Measurements from ENCODE around the gene LTN1.
"Not testable (repeated sequence)": the region's sequence is repeated elsewhere in the genome, so short reads cannot be mapped to it uniquely, and the experiment has no call there.

The LTN1 gene

DNA sequence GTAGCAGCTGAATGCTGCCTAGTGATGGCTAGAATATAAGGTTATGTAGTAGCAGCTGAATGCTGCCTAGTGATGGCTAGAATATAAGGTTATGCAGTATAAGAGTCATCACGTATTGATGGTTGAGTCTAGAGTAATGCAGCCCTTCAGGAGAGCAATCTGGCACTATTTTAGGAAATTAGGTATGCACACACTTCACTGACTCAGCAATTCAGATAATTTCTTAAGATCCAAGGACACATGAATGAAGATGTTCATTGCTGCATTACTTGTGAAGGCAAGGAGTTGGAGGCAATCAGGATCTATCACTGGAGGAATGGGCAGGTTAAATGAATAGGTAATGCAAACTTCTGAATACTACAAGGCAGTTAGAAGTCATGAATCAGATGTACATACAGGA is 13.6 kb downstream of the LTN1 start:
- DNase-seq, result no peak

GRCh38 chr21:28975397-28975796 is 17.3 kb downstream of the LTN1 start:
- no peak for DNase-seq

- no peak for DNase-seq
These were observed 18.0 kb downstream of the LTN1 start for GRCh38 chr21:28974531-28975227.

DNA sequence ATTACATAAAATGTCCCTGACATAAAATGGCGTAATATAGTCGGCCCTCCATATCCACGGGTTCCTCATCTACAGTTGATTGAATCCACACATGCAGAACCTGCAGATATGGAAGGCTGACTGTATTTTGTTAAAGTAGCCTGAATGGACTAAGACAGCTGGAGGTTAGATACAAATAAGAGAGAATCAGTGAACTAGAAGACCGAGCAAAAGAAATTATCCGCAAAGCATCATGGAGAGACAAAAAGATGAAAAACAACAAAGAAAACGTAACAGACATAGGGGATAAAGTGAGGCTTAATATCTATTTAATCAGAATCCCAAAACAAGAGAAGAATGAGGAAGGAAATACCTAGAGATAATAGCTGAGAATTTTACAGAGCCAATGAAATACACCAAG is 20.3 kb downstream of the LTN1 start:
- DNase-seq, result no peak

DNA sequence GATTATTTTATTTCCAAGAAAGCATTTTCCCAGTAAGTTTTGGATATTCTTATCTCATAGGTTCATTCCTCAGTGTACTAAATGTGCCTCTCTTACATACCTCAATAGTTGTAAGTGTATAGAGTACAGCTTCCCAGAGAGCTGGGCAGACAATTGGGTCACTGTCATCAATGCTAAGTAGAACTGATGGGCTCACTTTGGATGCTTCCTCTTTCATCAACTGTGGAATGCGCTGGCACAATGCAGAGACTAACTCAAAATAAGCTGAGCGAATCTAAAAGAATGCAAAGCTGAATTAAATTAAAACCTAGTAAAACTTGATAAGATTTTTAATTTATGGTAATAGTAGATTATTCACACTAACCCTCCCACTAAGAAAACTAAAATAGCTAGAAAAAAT is 21.5 kb downstream of the LTN1 start:
- DNase-seq, result no peak

DNA sequence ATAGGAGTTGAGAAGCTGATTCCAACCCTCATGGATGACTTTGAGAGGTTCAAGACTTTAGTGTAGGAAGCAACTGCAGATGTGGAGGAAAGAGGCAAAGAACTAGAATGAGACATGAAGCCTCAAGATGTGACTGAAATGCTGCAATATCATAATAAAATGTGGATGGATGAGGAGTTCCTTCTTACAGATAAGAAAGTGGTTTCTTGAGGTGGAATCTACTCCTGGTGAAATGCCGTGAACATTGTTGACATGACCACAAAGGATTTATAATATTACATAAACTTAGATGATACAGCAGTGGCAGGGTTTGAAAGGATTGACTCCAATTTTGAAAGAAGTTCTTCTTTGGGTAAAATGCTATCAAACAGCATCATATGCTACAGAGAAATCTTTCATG is 28.8 kb downstream of the LTN1 start:
- no peak for DNase-seq

DNA sequence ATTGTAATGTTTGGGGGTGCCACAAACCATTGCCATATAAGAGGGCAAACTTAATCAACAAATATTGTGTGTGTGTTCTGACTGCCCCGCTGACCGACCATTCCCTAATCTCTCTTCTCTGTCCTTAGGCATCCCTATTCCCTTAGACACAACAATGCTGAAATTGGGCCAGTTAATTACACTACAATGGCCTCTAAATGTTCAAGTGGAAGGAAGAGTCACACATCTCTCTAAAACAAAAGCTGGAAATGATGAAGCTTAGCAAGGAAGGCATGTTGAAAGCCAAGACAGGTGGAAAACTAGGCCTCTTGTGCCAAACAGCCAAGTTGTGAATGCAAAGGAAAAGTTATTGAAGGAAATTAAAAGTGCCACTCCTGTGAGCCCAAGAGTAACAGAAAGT is 30.2 kb downstream of the LTN1 start:
- no peak for DNase-seq

- no peak for DNase-seq
These were observed 30.8 kb downstream of the LTN1 start for GRCh38 chr21:28961927-28962326.

GRCh38 chr21:28960245-28960644 is 32.4 kb downstream of the LTN1 start:
- DNase-seq, result no peak

DNA sequence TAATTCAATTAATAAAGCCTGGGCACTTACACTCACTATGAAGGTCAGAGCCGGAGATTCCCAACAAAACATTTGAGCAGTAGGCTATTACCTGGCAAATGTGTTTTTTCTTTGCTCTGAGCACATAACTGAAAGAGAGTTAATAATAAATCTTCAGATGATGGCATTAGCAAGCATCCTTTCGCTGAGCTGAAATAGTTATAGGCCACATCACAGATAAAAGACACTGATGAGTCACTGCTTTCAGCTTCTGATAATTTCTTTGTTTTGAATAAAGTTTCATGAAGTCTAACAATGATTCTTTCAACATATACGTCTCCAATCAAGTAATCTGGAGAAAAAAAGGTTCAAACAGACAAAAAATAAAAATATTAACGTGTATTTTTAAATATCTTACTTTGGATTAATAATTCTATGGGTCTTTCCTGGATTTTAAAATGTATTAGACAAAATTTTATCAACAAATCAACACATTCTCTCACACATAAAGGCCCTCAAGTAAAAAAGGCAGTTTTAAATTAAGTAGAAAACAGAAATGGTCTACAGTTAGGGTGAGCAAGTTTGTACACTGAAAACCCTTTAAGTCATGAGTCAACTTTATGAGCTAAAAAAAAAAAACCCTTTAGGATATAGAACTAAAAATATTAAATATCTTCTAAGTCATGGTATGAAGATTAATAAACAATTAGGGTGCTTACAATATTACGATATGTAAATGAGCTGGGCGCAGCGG is 33.1 kb downstream of the LTN1 start:
- DNase-seq, result no peak

- DNase-seq, result no peak
These were observed 39.4 kb downstream of the LTN1 start for GRCh38 chr21:28953247-28953646.

- no peak for DNase-seq
These were observed 40.0 kb downstream of the LTN1 start for GRCh38 chr21:28952686-28953085.

DNA sequence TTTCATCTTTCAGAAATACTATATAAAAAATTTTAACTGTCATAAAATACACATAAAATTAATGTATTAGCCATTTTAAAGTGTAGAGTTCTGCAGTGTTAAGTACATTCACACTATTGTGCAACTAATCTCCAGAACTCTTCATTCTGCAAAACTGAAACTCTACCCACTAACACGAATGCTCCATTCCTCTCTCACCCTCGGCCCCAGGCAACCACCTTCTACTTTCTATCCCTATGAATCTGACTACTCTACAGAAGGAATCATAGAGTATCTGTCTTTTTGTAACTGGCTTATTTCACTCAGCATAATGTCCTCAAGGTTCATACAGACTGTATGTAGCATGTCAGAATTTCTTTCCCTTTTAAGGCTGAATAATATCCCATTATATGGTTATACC is 43.4 kb downstream of the LTN1 start:
- no peak for DNase-seq

DNA sequence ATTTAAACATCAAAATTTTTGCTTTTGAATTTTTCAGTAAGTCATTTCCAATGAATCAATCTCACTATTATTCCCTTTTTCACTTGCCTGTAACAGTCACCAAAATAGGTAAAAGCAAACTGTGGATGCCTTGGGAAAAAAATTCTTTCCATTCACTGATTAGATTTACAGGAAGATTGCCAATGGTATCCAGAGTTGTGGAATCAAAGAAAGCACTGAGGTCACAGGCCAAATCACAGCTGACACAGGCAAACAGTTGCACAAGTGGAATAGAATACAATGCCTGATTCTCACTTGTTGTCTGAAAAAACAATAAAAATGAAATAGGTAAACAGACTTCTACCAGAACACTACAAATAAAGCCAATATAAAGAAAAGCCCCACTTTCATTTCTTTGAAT is 48.4 kb downstream of the LTN1 start:
- no peak for DNase-seq

DNA sequence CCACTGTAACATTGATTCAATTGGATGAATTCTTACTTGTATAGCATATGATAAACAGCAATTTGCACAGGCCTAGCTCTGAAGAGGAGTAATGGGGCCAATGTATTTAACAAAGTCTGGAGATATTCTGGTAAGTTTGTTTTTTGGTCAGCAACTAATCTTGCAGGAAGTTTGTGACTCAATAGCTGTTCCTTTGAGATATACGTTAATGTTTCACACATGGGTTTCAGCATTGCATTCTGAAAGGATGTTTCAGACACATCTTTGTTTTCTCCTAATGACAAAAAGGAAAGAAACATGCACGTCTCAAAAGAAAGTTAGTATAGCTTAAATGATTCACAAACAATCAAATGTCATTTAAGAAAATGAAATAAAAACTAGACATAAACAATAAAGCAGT is 49.0 kb downstream of the LTN1 start:
- DNase-seq, result no peak

DNA sequence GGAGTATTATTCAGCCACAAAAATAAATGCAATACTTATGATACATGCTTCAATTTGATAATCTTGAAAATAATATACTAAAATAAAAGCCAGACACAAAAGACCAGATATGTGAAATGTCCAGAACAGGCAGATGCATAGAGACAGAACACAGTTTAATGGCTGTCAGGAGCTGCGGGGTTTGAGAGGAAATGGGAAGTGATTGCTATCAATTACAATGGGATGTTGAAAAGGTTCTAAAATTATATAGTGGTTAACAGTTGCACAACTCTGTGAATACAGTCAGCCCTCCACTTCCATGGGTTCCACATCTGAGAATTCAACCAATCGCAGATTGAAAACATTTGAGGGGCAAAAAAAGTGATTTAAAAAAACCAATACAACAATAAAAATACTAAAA is 54.0 kb downstream of the LTN1 start:
- DNase-seq, result no peak

GRCh38 chr21:28937737-28938136 is 54.9 kb downstream of the LTN1 start:
- DNase-seq, result no peak

- no peak for DNase-seq
These were observed 56.0 kb downstream of the LTN1 start for GRCh38 chr21:28936721-28937120.

DNA sequence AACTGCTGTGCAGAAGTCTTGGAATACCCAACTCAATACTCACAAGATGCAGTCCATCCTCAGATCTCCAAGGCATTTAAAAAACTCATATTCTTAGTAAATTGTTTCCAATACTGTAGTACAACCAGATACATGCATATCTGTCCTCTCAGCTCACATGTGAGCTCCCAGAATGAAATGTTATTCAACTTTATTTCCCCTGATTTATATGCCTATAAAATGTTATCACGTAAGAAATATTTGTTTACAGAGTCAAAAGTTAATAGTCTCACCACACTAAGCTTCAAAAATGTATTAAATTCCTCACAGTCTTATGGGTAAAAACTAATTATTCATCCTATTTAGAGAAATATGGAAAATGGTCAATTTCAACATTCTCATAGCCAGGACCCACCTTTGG is 56.6 kb downstream of the LTN1 start:
- DNase-seq, result no peak

DNA sequence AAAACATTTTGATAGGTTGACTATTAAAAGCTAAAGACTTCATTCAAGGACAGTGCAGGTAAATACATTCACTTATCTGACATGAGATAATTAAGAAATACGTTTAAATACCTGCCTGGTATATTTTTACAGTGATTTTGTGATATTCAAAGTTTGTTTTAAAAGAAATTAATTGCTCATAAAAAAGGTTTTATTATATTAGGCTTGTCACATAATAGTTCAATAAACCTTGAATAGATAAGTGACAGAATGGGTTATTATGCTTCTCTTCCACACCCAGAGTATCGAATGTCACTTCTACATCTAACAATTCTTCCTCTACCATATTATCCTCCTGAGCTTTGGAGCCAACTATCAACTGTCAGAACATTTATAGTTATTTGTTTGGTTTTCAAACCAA is 60.0 kb downstream of the LTN1 start:
- no peak for DNase-seq

GRCh38 chr21:28931708-28932372 is 60.8 kb downstream of the LTN1 start:
- not testable (repeated sequence) for DNase-seq

DNA sequence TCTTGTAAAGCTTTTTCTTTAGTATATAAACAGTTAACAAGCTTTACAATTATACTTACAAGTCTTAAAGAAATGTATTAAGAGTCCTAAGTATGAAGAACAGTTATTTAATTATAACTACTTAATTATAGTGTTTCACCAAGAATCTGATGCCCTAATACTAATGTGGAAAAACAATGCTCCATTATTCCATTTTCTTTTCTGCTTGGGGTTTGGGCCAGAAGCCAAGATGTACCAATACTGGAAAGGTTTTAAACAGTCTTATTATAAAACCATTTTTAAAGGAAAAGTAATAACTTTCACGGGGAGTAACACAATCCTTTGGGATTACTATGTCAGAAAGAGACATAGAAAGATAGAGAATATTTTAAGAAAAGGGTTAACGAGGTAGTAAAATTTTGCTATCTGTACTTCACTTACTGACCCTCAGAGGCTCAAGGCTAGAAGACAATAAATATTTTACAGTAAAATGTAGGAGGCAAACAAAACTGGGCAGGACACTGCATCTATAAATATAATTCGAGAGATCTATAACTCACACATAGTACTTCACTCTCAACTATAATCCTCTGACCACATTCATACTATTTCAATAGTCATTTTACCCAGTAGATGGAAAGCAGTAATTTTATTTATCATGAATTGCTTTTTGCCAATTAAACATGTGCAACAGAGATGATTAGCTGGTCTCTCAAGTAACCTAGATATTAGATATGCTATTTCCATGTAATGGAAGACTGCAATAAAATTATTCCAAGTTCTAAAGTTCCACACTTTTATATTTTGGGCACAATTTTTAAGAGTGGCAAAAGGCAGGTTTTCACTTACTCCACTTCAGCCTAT is 63.9 kb downstream of the LTN1 start:
- no peak for DNase-seq

- DNase-seq, result no peak
These were observed 65.5 kb downstream of the LTN1 start for GRCh38 chr21:28927130-28927529.
